SK-N-SH (cell line): ENCODE measurements around the gene LENG9. TPM values are rescaled to one million over a fixed set of nuclear protein-coding genes. Genes with fewer than 3 reads are reported as not detected.
"Not testable (repeated sequence)": the region's sequence is repeated elsewhere in the genome, so short reads cannot be mapped to it uniquely, and the experiment has no call there.

Experiments
- CTCF ChIA-PET: fragments of 300-600, 350-600 bp; formaldehyde crosslinking; extraction: SDS; loops from one replicate; lab custom pipeline; 2021; lab: Yijun Ruan, JAX
- POLR2A ChIA-PET: fragments of 350-600 bp; sonication (Branson Sonifier 250); formaldehyde crosslinking; extraction: SDS; loops from one replicate; lab custom pipeline; 2020; ENCODE audit warnings: antibody characterized with exemption, inconsistent platforms; lab: Yijun Ruan, JAX
- DNase-seq: peaks from one replicate; pipeline ENCODE4 v3.0.0; 2012
- H2AFZ ChIP-seq: fragments of 200-600 bp; sonication (generic); 2 replicates; pipeline ENCODE4 v1.8.1; 2016; ENCODE audit warnings: antibody characterized with exemption, mild to moderate bottlenecking, low read depth
- H3F3A ChIP-seq: fragments of 200-600 bp; sonication (generic); replicated peaks from 2 replicates; pipeline ENCODE3; 2016; ENCODE audit warnings: antibody characterized with exemption, mild to moderate bottlenecking; ENCODE audit not compliant: insufficient read depth
- H3K27ac ChIP-seq, 2 experiments: fragments of 200-500 bp in 1 of 2; fragments of 200-600 bp in 1 of 2; sonication (Bioruptor generic) in 1 of 2; sonication (generic), shearing (Covaris generic) in 1 of 2; 2 replicates each; pipeline versions ENCODE4 v1.5.1 to v1.6.1; 2014 to 2016; ENCODE audit warnings: low read depth in 2 of 2, inconsistent platforms in 1 of 2, low read length in 1 of 2, mild to moderate bottlenecking in 1 of 2, mixed read lengths in 1 of 2
- H3K27me3 ChIP-seq: fragments of 200-600 bp; sonication (generic), shearing (Covaris generic); 2 replicates; pipeline ENCODE4 v1.6.1; 2016; ENCODE audit warnings: mixed run types; ENCODE audit not compliant: insufficient read depth
- H3K36me3 ChIP-seq, 2 experiments: fragments of 200-500 bp in 1 of 2; fragments of 200-600 bp in 1 of 2; sonication (Bioruptor generic) in 1 of 2; sonication (generic) in 1 of 2; replicated peaks in 1 of 2; 2 replicates each; pipeline versions ENCODE3 to v1.5.1; 2014 to 2016; ENCODE audit warnings: low read length in 1 of 2, mild to moderate bottlenecking in 1 of 2; ENCODE audit not compliant: insufficient read depth in 2 of 2, control insufficient read depth in 1 of 2
- H3K4me1 ChIP-seq, 2 experiments: fragments of 200-500 bp in 1 of 2; fragments of 200-600 bp in 1 of 2; sonication (Bioruptor generic) in 1 of 2; sonication (generic), shearing (Covaris generic) in 1 of 2; 2 replicates each; pipeline versions ENCODE4 v1.5.1 to v1.6.1; 2014 to 2016; ENCODE audit warnings: low read depth in 1 of 2, low read length in 1 of 2, mixed run types in 1 of 2; ENCODE audit not compliant: insufficient read depth in 2 of 2, control insufficient read depth in 1 of 2
- H3K4me2 ChIP-seq: fragments of 200-600 bp; sonication (generic), shearing (Covaris generic); 2 replicates; pipeline ENCODE4 v1.6.1; 2017; ENCODE audit warnings: mixed run types
- H3K4me3 ChIP-seq, 2 experiments: fragments of 200-500 bp in 1 of 2; fragments of 200-600 bp in 1 of 2; sonication (Bioruptor generic) in 1 of 2; sonication (generic), shearing (Covaris generic) in 1 of 2; 2 replicates each; pipeline versions ENCODE4 v1.5.1 to v1.8.1; 2014 to 2016; ENCODE audit warnings: low read depth in 2 of 2, inconsistent platforms in 1 of 2, low read length in 1 of 2, mild to moderate bottlenecking in 1 of 2, mixed read lengths in 1 of 2, moderate library complexity in 1 of 2
- H3K79me2 ChIP-seq: fragments of 200-600 bp; sonication (generic); 2 replicates; pipeline ENCODE4 v1.8.1; 2017; ENCODE audit warnings: mild to moderate bottlenecking; ENCODE audit not compliant: insufficient read depth
- H3K9ac ChIP-seq: fragments of 200-600 bp; sonication (generic); 2 replicates; pipeline ENCODE4 v1.6.1; 2017; ENCODE audit warnings: mixed run types
- H3K9me2 ChIP-seq: fragments of 200-600 bp; sonication (generic); 2 replicates; pipeline ENCODE4 v1.6.1; 2017; ENCODE audit warnings: mixed run types
- H3K9me3 ChIP-seq: fragments of 200-600 bp; sonication (generic); 2 replicates; pipeline ENCODE4 v1.6.1; 2017; ENCODE audit warnings: mixed run types, mild to moderate bottlenecking, moderate library complexity
- H4K20me1 ChIP-seq: fragments of 200-600 bp; sonication (generic); 2 replicates; pipeline ENCODE4 v1.6.1; 2017; ENCODE audit warnings: mild to moderate bottlenecking, mixed run types; ENCODE audit not compliant: insufficient read depth
- CTCF ChIP-seq: fragments of 200-600 bp; sonication (generic); IDR thresholded peaks from 2 replicates; pipeline ENCODE4 v1.6.1; 2017; ENCODE audit warnings: antibody characterized with exemption, mild to moderate bottlenecking, moderate library complexity
- ELF1 ChIP-seq: IDR thresholded peaks from 2 replicates; pipeline ENCODE4 v1.4.0; 2012
- FOXJ3 ChIP-seq: sonication (generic); formaldehyde crosslinking; IDR thresholded peaks from 2 replicates; pipeline ENCODE4 v1.5.1; 2020; ENCODE audit warnings: mild to moderate bottlenecking, missing genetic modification reagents
- NRF1 ChIP-seq: IDR thresholded peaks from 2 replicates; pipeline ENCODE4 v1.6.1; 2012; ENCODE audit warnings: low read depth, mild to moderate bottlenecking, low read length
- PBX3 ChIP-seq: IDR thresholded peaks from 2 replicates; pipeline ENCODE4; 2012
- RCOR1 ChIP-seq: fragments of 150-350 bp; IDR thresholded peaks from 2 replicates; pipeline ENCODE4 v1.6.1; 2017; ENCODE audit warnings: antibody characterized with exemption, low read length
- RXRA ChIP-seq: IDR thresholded peaks from 2 replicates; pipeline ENCODE4 v1.4.0; 2012; ENCODE audit warnings: low read depth, mild to moderate bottlenecking, borderline replicate concordance
- TEAD4 ChIP-seq: IDR thresholded peaks from 2 replicates; pipeline ENCODE4 v1.4.0; 2012; ENCODE audit warnings: mild to moderate bottlenecking, borderline replicate concordance; ENCODE audit not compliant: insufficient read depth
- YY1 ChIP-seq: IDR thresholded peaks from 2 replicates; pipeline ENCODE4 v1.4.0; 2012; ENCODE audit warnings: low read depth, mild to moderate bottlenecking
- WGBS: methylation state at CpG from one replicate; pipeline ENCODE4 v1.1.6; 2017; ENCODE audit warnings: low lambda C conversion rate; 5-methylcytosine and 5-hydroxymethylcytosine counted together
- polyA plus RNA-seq, 3 experiments: library from polyadenylated mRNA; depleted of rRNA; stranded (reverse); fragments of >200 nt; gene quantifications; 2 replicates each; pipeline ENCODE4 v1.2.3, GENCODE V29; 2012

The LENG9 gene
- polyA plus RNA-seq, 1 of the 3 experiments (the other 2 are of a cell fraction), result 0.20 TPM

DNA sequence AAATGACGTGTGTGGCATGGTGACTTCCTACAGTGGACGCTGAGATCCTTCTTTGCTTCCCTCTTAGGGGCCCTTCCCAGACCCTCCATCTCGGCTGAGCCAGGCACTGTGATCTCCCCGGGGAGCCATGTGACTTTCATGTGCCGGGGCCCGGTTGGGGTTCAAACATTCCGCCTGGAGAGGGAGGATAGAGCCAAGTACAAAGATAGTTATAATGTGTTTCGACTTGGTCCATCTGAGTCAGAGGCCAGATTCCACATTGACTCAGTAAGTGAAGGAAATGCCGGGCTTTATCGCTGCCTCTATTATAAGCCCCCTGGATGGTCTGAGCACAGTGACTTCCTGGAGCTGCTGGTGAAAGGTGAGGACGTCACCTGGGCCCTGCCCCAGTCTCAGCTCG is 44.2 kb upstream of the LENG9 start (continued):
- TF ChIP-seq CTCF (no peak), YY1 (no peak)

- H4K20me1 ChIP-seq, H3K4me3 ChIP-seq, H3K9ac ChIP-seq, CTCF ChIA-PET, H3K9me2 ChIP-seq, H3K79me2 ChIP-seq, H3K9me3 ChIP-seq, H3K36me3 ChIP-seq, POLR2A ChIA-PET, H3K4me2 ChIP-seq, DNase-seq, H3K27ac ChIP-seq, H3K4me1 ChIP-seq, H2AFZ ChIP-seq, H3F3A ChIP-seq: not testable (repeated sequence)
- peaks cover 24% of the 10 kb centered on the region for H3K27me3 ChIP-seq
- WGBS, result under 1% methylated on average over 7 of the region's 15 CpGs
Measured at GRCh38 chr19:54507038-54507717, 43.6 kb upstream of the LENG9 start.

GRCh38 chr19:54506079-54506478 is 42.5 kb upstream of the LENG9 start:
- no peak for DNase-seq
- POLR2A ChIA-PET, result no interaction called here
- Histone ChIP-seq H3K9ac (no peak overlapping the region), H3K4me2 (no peak overlapping the region), H3K27ac (no peak overlapping the region), H2AFZ (no peak overlapping the region), H3K4me1 (no peaks in the 10 kb centered on the region), H3K27me3 (peaks cover 25% of the 10 kb centered on the region; the same call in 1 of the 2 replicates), H3K9me3 (no peaks in the 10 kb centered on the region), H3K79me2 (no peaks in the 10 kb centered on the region), H3F3A (no peaks in the 10 kb centered on the region), H3K4me3 (no peak overlapping the region), H3K9me2 (no peaks in the 10 kb centered on the region), H3K36me3 (no peaks in the 10 kb centered on the region), H4K20me1 (no peaks in the 10 kb centered on the region)
- 9% methylated on average over 10 of the region's 10 CpGs for WGBS
- CTCF ChIA-PET, result interaction anchor here (0.6 kb wide), 1 partner anchor 93 kb away, joined by 3 read pairs; no protein-coding TSS in a partner anchor
- TF ChIP-seq RXRA, result no peak
- TF ChIP-seq RCOR1, result no peak
- no peak for TF ChIP-seq TEAD4
- TF ChIP-seq NRF1, result no peak
- TF ChIP-seq FOXJ3 (CRISPR knock-in tag), result no peak
- no peak for TF ChIP-seq PBX3
- TF ChIP-seq ELF1, result no peak
- TF ChIP-seq, all 33 proteins: peak for 0

- H3K27ac ChIP-seq, H3K4me2 ChIP-seq, H3K4me3 ChIP-seq, DNase-seq, H3K9me2 ChIP-seq, H3K79me2 ChIP-seq, CTCF ChIA-PET, H3K36me3 ChIP-seq, H3K4me1 ChIP-seq, H3K9ac ChIP-seq, H3K9me3 ChIP-seq, H3F3A ChIP-seq, POLR2A ChIA-PET, H2AFZ ChIP-seq, H4K20me1 ChIP-seq: not testable (repeated sequence)
- WGBS, result 16% methylated on average over 4 of the region's 4 CpGs
- peaks cover 31% of the 10 kb centered on the region; the same call in 1 of the 2 replicates for H3K27me3 ChIP-seq
Measured at GRCh38 chr19:54505542-54505941, 42.0 kb upstream of the LENG9 start.
